Retina (tissue), 1 donor: ENCODE results near the gene SCLY.

Experiments used
- DNase-seq: peaks from one replicate; pipeline ENCODE4 v3.0.0-alpha.2; 2016

The SCLY gene

GRCh38 chr2:238141541-238142318 is 80.9 kb downstream of the SCLY start:
- no peak for DNase-seq

GRCh38 chr2:238142382-238143205 is 81.8 kb downstream of the SCLY start:
- no peak for DNase-seq

- no peak for DNase-seq
These were observed 82.6 kb downstream of the SCLY start for GRCh38 chr2:238143239-238143951.

GRCh38 chr2:238144262-238144661 is 83.5 kb downstream of the SCLY start:
- no peak for DNase-seq

GRCh38 chr2:238145046-238145445 is 84.2 kb downstream of the SCLY start:
- DNase-seq = no peak

GRCh38 chr2:238145851-238146250 is 85.0 kb downstream of the SCLY start:
- DNase-seq = no peak

- no peak for DNase-seq
These were observed 86.2 kb downstream of the SCLY start for GRCh38 chr2:238146884-238147544.

- no peak for DNase-seq
These were observed 88.2 kb downstream of the SCLY start for GRCh38 chr2:238148981-238149380.
